NB4 (cell line): ENCODE measurements around the gene KIF3B.

Experiments used
- POLR2A ChIP-seq: IDR thresholded peaks from 2 replicates; pipeline ENCODE4 v1.6.1; 2011; ENCODE audit warnings: mild to moderate bottlenecking; ENCODE audit not compliant: insufficient read length; ENCODE audit errors: extremely low read depth
- TF ChIP-seq, protein P1 (sequence below): IDR thresholded peaks from one replicate; pipeline ENCODE4 v1.5.1; 2012; ENCODE audit warnings: low read depth, low read length

GRCh38 chr20:32244959-32245358, 32.5 kb upstream of the KIF3B start:
- TF ChIP-seq POLR2A: no peak
- TF ChIP-seq, protein P1, sequence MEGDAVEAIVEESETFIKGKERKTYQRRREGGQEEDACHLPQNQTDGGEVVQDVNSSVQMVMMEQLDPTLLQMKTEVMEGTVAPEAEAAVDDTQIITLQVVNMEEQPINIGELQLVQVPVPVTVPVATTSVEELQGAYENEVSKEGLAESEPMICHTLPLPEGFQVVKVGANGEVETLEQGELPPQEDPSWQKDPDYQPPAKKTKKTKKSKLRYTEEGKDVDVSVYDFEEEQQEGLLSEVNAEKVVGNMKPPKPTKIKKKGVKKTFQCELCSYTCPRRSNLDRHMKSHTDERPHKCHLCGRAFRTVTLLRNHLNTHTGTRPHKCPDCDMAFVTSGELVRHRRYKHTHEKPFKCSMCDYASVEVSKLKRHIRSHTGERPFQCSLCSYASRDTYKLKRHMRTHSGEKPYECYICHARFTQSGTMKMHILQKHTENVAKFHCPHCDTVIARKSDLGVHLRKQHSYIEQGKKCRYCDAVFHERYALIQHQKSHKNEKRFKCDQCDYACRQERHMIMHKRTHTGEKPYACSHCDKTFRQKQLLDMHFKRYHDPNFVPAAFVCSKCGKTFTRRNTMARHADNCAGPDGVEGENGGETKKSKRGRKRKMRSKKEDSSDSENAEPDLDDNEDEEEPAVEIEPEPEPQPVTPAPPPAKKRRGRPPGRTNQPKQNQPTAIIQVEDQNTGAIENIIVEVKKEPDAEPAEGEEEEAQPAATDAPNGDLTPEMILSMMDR: no peak
